K562 (cell line): Measurements from ENCODE around the gene ADGRG1. TPM values are rescaled to one million over a fixed set of nuclear protein-coding genes. Genes with fewer than 3 reads are reported as not detected.

ENCODE experiments used
- ADNP ChIP-seq: fragments of 200-800 bp; sonication (Bioruptor generic); IDR thresholded peaks from 2 replicates; pipeline ENCODE4 v1.6.1; 2016; ENCODE audit warnings: missing genetic modification characterization, missing compliant biosample characterization
- CBFB ChIP-seq: sonication (generic); formaldehyde crosslinking; IDR thresholded peaks from 2 replicates; pipeline ENCODE4 v1.4.0; 2020; ENCODE audit warnings: mild to moderate bottlenecking, missing genetic modification reagents
- GATAD2B ChIP-seq: fragments of 450-650 bp; IDR thresholded peaks from 2 replicates; pipeline ENCODE4 v1.6.1; 2017; ENCODE audit warnings: mild to moderate bottlenecking, borderline replicate concordance
- HIVEP1 ChIP-seq: fragments of 250-450 bp; sonication (Bioruptor Pico); IDR thresholded peaks from 2 replicates; pipeline ENCODE4 v1.4.0; 2020; ENCODE audit warnings: mild to moderate bottlenecking
- MTF1 ChIP-seq: fragments of 250-450 bp; sonication (Bioruptor Pico); IDR thresholded peaks from 2 replicates; pipeline ENCODE4 v1.9.0; 2021; ENCODE audit warnings: moderate library complexity, mild to moderate bottlenecking, inconsistent platforms, borderline replicate concordance
- NCOA6 ChIP-seq: fragments of 450-650 bp; IDR thresholded peaks from 2 replicates; pipeline ENCODE4 v1.6.1; 2017; ENCODE audit warnings: mild to moderate bottlenecking
- NFRKB ChIP-seq: fragments of 450-650 bp; IDR thresholded peaks from 2 replicates; pipeline ENCODE4 v1.6.1; 2016; ENCODE audit warnings: low read depth
- NFYB ChIP-seq: IDR thresholded peaks from 2 replicates; pipeline ENCODE4 v1.6.1; 2011; ENCODE audit warnings: mild to moderate bottlenecking, moderate library complexity; ENCODE audit not compliant: insufficient read length; ENCODE audit errors: extremely low read depth
- OTX1 ChIP-seq: fragments of 450-650 bp; formaldehyde crosslinking; IDR thresholded peaks from 2 replicates; pipeline ENCODE4 v1.4.0; 2022; ENCODE audit warnings: mild to moderate bottlenecking
- RBFOX2 ChIP-seq: fragments of 200-400 bp; formaldehyde crosslinking; IDR thresholded peaks from 2 replicates; pipeline ENCODE4 v1.6.1; 2017; ENCODE audit warnings: low read depth, mild to moderate bottlenecking, low read length, moderate library complexity
- RFX7 ChIP-seq: fragments of 250-450 bp; sonication (Bioruptor Pico); IDR thresholded peaks from 2 replicates; pipeline ENCODE4 v1.5.1; 2021; ENCODE audit warnings: mild to moderate bottlenecking
- ZNF232 ChIP-seq: sonication (generic); formaldehyde crosslinking; IDR thresholded peaks from 2 replicates; pipeline ENCODE4 v1.8.0; 2022; ENCODE audit warnings: mild to moderate bottlenecking, missing genetic modification reagents
- ZNF311 ChIP-seq: fragments of 250-450 bp; sonication (Bioruptor Pico); IDR thresholded peaks from 2 replicates; pipeline ENCODE4 v1.4.0; 2020; ENCODE audit warnings: mild to moderate bottlenecking, moderate library complexity
- ZNF41 ChIP-seq: fragments of 250-450 bp; sonication (Bioruptor Pico); conservative IDR thresholded peaks from 2 replicates; pipeline ENCODE4 v1.4.0; 2020; ENCODE audit warnings: mild to moderate bottlenecking
- polyA plus RNA-seq, 8 experiments: library from polyadenylated mRNA; depleted of rRNA in 4 of 8; stranded (reverse) in 5 of 8; unstranded in 3 of 8; fragments of >200 nt; fragmentation: Nextera tagmentation in 2 of 8; fragmentation: Illumina TruSeq in 1 of 8; extraction: Ambion mirVana in 2 of 8; extraction: Trizol in 1 of 8; gene quantifications; 2 replicates each; pipeline versions ENCODE4 v1.2.1 to v1.2.3, GENCODE V29; 2011 to 2014; ENCODE audit warnings: inconsistent platforms in 1 of 8, missing spikeins in 1 of 8
- total RNA-seq, 7 experiments: library from RNA; depleted of rRNA in 6 of 7; stranded (reverse); fragments of >200 nt in 6 of 7; fragmentation: Illumina TruSeq in 2 of 7; extraction: Trizol in 2 of 7; gene quantifications; 2 replicates each; pipeline versions ENCODE4 v1.2.1 to v1.2.3, GENCODE V29; 2011 to 2021; ENCODE audit warnings: low replicate concordance in 1 of 7
- TF ChIP-seq, protein P1 (sequence below): fragments of 450-650 bp; formaldehyde crosslinking; IDR thresholded peaks from 2 replicates; pipeline ENCODE4 v1.4.0; 2022; ENCODE audit warnings: missing genetic modification characterization
- TF ChIP-seq, protein P2 (sequence below): fragments of 250-450 bp; sonication (Bioruptor Pico); IDR thresholded peaks from 2 replicates; pipeline ENCODE4 v1.4.0; 2020
- TF ChIP-seq, protein P3 (sequence below): fragments of 450-650 bp; formaldehyde crosslinking; conservative IDR thresholded peaks from 2 replicates; pipeline ENCODE4 v1.4.0; 2022; ENCODE audit warnings: mild to moderate bottlenecking, missing genetic modification characterization
- TF ChIP-seq, protein P4 (sequence below): fragments of 250-450 bp; sonication (Bioruptor Pico); IDR thresholded peaks from 2 replicates; pipeline ENCODE4 v1.5.0; 2021; ENCODE audit warnings: mild to moderate bottlenecking, borderline replicate concordance

Gene ADGRG1
- total and polyA plus RNA-seq, 9 of the 15 experiments (the other 6 are each of a cell fraction or from before 2014, with no cell fraction given) = 0.04 to 0.31 (median 0.16) TPM; not detected in 6

DNA sequence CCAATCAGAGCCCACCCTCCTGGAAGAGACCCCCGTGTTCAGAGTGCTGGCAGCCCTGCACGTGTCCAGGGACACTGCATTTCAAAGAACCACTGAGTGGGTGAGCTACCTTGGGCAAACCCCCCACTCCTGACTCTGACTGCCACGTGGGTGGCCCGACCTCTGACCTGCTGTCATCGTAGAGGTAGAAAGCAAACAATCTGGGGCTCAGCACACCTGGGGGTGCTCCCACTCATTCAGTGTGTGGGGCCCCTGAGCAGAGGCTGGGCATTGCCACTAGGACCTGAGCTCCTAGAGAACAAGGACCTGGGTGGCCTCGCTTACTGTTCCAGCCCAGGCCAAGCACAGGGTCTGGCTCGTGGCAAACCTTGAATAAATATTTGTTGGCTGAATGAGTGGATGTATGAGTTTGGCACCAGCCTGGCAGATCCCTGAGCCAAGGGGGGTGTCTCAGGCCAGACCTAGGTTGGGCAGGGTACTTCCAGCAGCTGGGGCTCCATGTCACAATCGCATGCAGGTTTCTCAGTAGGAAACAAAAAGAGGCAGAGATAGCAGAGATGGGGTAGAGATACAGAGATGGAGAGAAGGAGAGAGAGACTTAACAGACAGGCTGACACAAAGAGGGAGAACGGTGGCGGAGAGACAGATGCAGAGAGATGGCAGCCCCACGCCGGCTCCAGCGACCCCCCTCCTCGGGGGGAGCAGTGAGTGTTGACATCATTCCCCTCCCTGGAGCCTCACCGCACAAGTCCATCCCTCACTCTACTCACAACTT lies 60.7 kb downstream of the ADGRG1 start (continued):
- TF ChIP-seq ZNF311 (CRISPR knock-in tag) (0 out of 2 replicates have a peak, but pooled peaks have one; percentile 64), OTX1 (CRISPR knock-in tag) (0 out of 2 replicates have a peak, but pooled peaks have one; percentile 49), GATAD2B (no peak), MTF1 (no peak), NFRKB (peak; percentile 73), NFYB (no peak), RBFOX2 (no peak; the same call in 1 of the 2 replicates), HIVEP1 (CRISPR knock-in tag) (no peak), ADNP (tag) (no peak), CBFB (CRISPR knock-in tag) (no peak), ZNF41 (CRISPR knock-in tag) (no peak), RFX7 (CRISPR knock-in tag) (no peak), ZNF232 (no peak), NCOA6 (no peak)
- TF ChIP-seq, protein P1, sequence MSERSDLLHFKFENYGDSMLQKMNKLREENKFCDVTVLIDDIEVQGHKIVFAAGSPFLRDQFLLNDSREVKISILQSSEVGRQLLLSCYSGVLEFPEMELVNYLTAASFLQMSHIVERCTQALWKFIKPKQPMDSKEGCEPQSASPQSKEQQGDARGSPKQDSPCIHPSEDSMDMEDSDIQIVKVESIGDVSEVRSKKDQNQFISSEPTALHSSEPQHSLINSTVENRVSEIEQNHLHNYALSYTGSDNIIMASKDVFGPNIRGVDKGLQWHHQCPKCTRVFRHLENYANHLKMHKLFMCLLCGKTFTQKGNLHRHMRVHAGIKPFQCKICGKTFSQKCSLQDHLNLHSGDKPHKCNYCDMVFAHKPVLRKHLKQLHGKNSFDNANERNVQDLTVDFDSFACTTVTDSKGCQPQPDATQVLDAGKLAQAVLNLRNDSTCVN (CRISPR knock-in tag) = no peak
- TF ChIP-seq, protein P2, sequence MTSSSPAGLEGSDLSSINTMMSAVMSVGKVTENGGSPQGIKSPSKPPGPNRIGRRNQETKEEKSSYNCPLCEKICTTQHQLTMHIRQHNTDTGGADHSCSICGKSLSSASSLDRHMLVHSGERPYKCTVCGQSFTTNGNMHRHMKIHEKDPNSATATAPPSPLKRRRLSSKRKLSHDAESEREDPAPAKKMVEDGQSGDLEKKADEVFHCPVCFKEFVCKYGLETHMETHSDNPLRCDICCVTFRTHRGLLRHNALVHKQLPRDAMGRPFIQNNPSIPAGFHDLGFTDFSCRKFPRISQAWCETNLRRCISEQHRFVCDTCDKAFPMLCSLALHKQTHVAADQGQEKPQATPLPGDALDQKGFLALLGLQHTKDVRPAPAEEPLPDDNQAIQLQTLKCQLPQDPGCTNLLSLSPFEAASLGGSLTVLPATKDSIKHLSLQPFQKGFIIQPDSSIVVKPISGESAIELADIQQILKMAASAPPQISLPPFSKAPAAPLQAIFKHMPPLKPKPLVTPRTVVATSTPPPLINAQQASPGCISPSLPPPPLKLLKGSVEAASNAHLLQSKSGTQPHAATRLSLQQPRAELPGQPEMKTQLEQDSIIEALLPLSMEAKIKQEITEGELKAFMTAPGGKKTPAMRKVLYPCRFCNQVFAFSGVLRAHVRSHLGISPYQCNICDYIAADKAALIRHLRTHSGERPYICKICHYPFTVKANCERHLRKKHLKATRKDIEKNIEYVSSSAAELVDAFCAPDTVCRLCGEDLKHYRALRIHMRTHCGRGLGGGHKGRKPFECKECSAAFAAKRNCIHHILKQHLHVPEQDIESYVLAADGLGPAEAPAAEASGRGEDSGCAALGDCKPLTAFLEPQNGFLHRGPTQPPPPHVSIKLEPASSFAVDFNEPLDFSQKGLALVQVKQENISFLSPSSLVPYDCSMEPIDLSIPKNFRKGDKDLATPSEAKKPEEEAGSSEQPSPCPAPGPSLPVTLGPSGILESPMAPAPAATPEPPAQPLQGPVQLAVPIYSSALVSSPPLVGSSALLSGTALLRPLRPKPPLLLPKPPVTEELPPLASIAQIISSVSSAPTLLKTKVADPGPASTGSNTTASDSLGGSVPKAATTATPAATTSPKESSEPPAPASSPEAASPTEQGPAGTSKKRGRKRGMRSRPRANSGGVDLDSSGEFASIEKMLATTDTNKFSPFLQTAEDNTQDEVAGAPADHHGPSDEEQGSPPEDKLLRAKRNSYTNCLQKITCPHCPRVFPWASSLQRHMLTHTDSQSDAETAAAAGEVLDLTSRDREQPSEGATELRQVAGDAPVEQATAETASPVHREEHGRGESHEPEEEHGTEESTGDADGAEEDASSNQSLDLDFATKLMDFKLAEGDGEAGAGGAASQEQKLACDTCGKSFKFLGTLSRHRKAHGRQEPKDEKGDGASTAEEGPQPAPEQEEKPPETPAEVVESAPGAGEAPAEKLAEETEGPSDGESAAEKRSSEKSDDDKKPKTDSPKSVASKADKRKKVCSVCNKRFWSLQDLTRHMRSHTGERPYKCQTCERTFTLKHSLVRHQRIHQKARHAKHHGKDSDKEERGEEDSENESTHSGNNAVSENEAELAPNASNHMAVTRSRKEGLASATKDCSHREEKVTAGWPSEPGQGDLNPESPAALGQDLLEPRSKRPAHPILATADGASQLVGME (CRISPR knock-in tag) = no peak
- TF ChIP-seq, protein P3, sequence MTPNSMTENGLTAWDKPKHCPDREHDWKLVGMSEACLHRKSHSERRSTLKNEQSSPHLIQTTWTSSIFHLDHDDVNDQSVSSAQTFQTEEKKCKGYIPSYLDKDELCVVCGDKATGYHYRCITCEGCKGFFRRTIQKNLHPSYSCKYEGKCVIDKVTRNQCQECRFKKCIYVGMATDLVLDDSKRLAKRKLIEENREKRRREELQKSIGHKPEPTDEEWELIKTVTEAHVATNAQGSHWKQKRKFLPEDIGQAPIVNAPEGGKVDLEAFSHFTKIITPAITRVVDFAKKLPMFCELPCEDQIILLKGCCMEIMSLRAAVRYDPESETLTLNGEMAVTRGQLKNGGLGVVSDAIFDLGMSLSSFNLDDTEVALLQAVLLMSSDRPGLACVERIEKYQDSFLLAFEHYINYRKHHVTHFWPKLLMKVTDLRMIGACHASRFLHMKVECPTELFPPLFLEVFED = no peak
- TF ChIP-seq, protein P4, sequence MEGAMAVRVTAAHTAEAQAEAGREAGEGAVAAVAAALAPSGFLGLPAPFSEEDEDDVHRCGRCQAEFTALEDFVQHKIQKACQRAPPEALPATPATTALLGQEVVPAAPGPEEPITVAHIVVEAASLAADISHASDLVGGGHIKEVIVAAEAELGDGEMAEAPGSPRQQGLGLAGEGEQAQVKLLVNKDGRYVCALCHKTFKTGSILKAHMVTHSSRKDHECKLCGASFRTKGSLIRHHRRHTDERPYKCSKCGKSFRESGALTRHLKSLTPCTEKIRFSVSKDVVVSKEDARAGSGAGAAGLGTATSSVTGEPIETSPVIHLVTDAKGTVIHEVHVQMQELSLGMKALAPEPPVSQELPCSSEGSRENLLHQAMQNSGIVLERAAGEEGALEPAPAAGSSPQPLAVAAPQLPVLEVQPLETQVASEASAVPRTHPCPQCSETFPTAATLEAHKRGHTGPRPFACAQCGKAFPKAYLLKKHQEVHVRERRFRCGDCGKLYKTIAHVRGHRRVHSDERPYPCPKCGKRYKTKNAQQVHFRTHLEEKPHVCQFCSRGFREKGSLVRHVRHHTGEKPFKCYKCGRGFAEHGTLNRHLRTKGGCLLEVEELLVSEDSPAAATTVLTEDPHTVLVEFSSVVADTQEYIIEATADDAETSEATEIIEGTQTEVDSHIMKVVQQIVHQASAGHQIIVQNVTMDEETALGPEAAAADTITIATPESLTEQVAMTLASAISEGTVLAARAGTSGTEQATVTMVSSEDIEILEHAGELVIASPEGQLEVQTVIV (CRISPR knock-in tag) = no peak
